Transverse colon (tissue), 4 donors: ENCODE results near the gene HNF1B. TPM values are rescaled to one million over a fixed set of nuclear protein-coding genes. Genes with fewer than 3 reads are reported as not detected.

Experiments used
- DNase-seq: peaks from one replicate; pipeline ENCODE4 v3.0.0-alpha.2; 2019
- H3K27ac ChIP-seq, 4 donors: fragments of 200-600 bp; sonication (generic); 2 replicates each; pipeline ENCODE4 v1.5.1; 2016 to 2018; ENCODE audit warnings: inconsistent platforms in 4 of 4
- H3K27me3 ChIP-seq: fragments of 200-600 bp; sonication (generic); 2 replicates; pipeline ENCODE4 v1.5.1; 2017; ENCODE audit warnings: inconsistent platforms
- H3K36me3 ChIP-seq, 4 donors: fragments of 200-600 bp; sonication (generic); 2 replicates each; pipeline ENCODE4 v1.5.1; 2017 to 2019; ENCODE audit warnings: inconsistent platforms in 4 of 4
- H3K4me1 ChIP-seq, 4 donors: fragments of 200-600 bp; sonication (generic); 2 replicates each; pipeline ENCODE4 v1.5.1; 2017 to 2020; ENCODE audit warnings: inconsistent platforms in 4 of 4
- H3K4me3 ChIP-seq, 4 donors: fragments of 200-600 bp; sonication (generic); 1 replicate in 1 of 4; 2 replicates in 3 of 4; pipeline versions ENCODE4 v1.5.1 to v1.6.1; 2017 to 2019; ENCODE audit warnings: inconsistent platforms in 4 of 4
- H3K9me3 ChIP-seq, 2 donors: fragments of 200-600 bp; sonication (generic); 2 replicates each; pipeline ENCODE4 v1.5.1; 2017 to 2019; ENCODE audit warnings: inconsistent platforms in 2 of 2
- EP300 ChIP-seq: sonication (generic); formaldehyde crosslinking; IDR thresholded peaks from one replicate; pipeline ENCODE4 v1.6.1; 2017; ENCODE audit warnings: antibody characterized with exemption, low read depth
- POLR2A ChIP-seq: fragments of 450-650 bp; IDR thresholded peaks from one replicate; pipeline ENCODE4 v1.6.1; 2016; ENCODE audit warnings: antibody characterized with exemption, mild to moderate bottlenecking, moderate library complexity
- POLR2AphosphoS5 ChIP-seq, 3 donors: sonication (generic); formaldehyde crosslinking; IDR thresholded peaks; one replicate each; pipeline ENCODE4 v1.6.1; 2016; ENCODE audit warnings: antibody characterized with exemption in 3 of 3
- in situ Hi-C, 4 donors: fragments of 200-750 bp; cut with MboI; loops; one replicate each; pipeline versions ENCODE4 v1.15.0 to v1.15.1; 2017; ENCODE audit warnings: low sequenced_read_pairs in 3 of 4, low pct_ligation_motif_present in 1 of 4, low pct_unique_long_range_greater_than_20kb in 1 of 4
- intact Hi-C: fragments of 100-400 bp; cut with DNase I; formaldehyde crosslinking; loops from one replicate; pipeline ENCODE4 v1.15.1; 2023; ENCODE audit warnings: low total_unique reads
- total RNA-seq, 4 donors: library from RNA; depleted of rRNA; stranded (reverse); fragments of >200 nt; gene quantifications; one replicate each; pipeline ENCODE4 v1.1.0, GENCODE V29; 2016
- TF ChIP-seq, protein P1 (sequence below), 5 experiments: fragments of 200-600 bp in 3 of 5; fragments of 450-650 bp in 2 of 5; sonication (generic) in 3 of 5; IDR thresholded peaks; 1 replicate in 2 of 5; 2 replicates in 3 of 5; pipeline ENCODE4 v1.5.1; 2016 to 2017; ENCODE audit warnings: antibody characterized with exemption in 5 of 5, inconsistent platforms in 3 of 5, mild to moderate bottlenecking in 2 of 5, moderate library complexity in 1 of 5

The HNF1B gene
- total RNA-seq, 4 donors from 2014 or later: 22.7 to 35.2 (median 24.9) TPM

DNA sequence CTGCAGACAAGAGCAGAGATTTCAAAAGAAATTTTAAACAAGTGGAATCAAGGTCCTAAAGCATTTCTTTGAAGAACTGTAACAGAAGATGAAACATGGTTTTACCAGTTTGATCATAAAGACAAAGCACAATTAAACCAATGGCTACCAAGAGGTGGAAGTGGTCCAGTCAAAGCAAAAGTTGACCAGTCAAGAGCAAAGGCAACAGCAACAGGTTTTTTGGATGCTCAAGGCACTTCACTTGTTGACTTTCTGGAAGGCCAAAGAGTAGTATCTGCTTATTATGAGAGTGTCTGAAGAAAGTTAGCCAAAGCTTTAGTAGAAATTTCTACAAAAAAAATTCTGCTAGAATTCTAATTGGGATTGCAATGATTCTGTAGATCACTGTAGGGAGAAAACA lies 106.9 kb downstream of the HNF1B start:
- TF ChIP-seq POLR2AphosphoS5 (IDR thresholded peaks at IDR 0.05) (no peak), EP300 (no peak), POLR2A (no peak)
- TF ChIP-seq, protein P1, sequence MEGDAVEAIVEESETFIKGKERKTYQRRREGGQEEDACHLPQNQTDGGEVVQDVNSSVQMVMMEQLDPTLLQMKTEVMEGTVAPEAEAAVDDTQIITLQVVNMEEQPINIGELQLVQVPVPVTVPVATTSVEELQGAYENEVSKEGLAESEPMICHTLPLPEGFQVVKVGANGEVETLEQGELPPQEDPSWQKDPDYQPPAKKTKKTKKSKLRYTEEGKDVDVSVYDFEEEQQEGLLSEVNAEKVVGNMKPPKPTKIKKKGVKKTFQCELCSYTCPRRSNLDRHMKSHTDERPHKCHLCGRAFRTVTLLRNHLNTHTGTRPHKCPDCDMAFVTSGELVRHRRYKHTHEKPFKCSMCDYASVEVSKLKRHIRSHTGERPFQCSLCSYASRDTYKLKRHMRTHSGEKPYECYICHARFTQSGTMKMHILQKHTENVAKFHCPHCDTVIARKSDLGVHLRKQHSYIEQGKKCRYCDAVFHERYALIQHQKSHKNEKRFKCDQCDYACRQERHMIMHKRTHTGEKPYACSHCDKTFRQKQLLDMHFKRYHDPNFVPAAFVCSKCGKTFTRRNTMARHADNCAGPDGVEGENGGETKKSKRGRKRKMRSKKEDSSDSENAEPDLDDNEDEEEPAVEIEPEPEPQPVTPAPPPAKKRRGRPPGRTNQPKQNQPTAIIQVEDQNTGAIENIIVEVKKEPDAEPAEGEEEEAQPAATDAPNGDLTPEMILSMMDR (IDR thresholded peaks at IDR 0.05): no peak
- in situ Hi-C loops: no loop called here
- Histone ChIP-seq H3K9me3 (no peaks in the 10 kb centered on the region), H3K27ac (no peak overlapping the region), H3K27me3 (no peaks in the 10 kb centered on the region), H3K4me3 (no peak overlapping the region), H3K4me1 (peaks cover 0 to 36% (median 19%) of the 10 kb centered on the region in 4 donors), H3K36me3 (peaks cover 0 to 45% (median 14%) of the 10 kb centered on the region in 4 donors)
- intact Hi-C loops: loop anchor here (1.0 kb wide), 1 partner anchor 25 kb away; no protein-coding TSS in a partner anchor
- DNase-seq: no peak

Other genes with a start within 250 kb of the HNF1B start
- gene SYNRG, start 135.6 kb downstream of the HNF1B start, total RNA-seq: 100 to 1,000 TPM in 1 of 4 donors, 10 to 100 TPM in 3; 30.2 to 151 (median 56.7) TPM
- gene DDX52, start 101.6 kb downstream of the HNF1B start, total RNA-seq: 10 to 100 TPM in 3 of 4 donors, 1 to 10 TPM in 1; 4.9 to 30.4 (median 19.9) TPM
- gene TBC1D3K, start 179.4 kb upstream of the HNF1B start, total RNA-seq: not detected
- 10 to 100 TPM; 15.7 to 83.6 (median 23.2) TPM for gene TBC1D3L, start 244.0 kb upstream of the HNF1B start, total RNA-seq